SK-N-SH (cell line): ENCODE measurements around the gene LYPD5.

Experiments
- CTCF ChIP-seq: fragments of 200-600 bp; sonication (generic); IDR thresholded peaks from 2 replicates; pipeline ENCODE4 v1.6.1; 2017; ENCODE audit warnings: antibody characterized with exemption, mild to moderate bottlenecking, moderate library complexity
- EP300 ChIP-seq, 2 experiments: IDR thresholded peaks; 2 replicates each; pipeline versions ENCODE4 v1.4.0 to v1.6.1; 2012; ENCODE audit warnings: borderline replicate concordance in 1 of 2, low read depth in 1 of 2, low read length in 1 of 2
- MEF2A ChIP-seq: IDR thresholded peaks from 2 replicates; pipeline ENCODE4 v1.4.0; 2012; ENCODE audit warnings: low read depth, borderline replicate concordance
- NRF1 ChIP-seq: IDR thresholded peaks from 2 replicates; pipeline ENCODE4 v1.6.1; 2012; ENCODE audit warnings: low read depth, mild to moderate bottlenecking, low read length
- RXRA ChIP-seq: IDR thresholded peaks from 2 replicates; pipeline ENCODE4 v1.4.0; 2012; ENCODE audit warnings: low read depth, mild to moderate bottlenecking, borderline replicate concordance
- SMC3 ChIP-seq: IDR thresholded peaks from 2 replicates; pipeline ENCODE4 v1.6.1; 2012; ENCODE audit warnings: low read depth, low read length, improper control_type of control experiment
- TCF12 ChIP-seq: IDR thresholded peaks from 2 replicates; pipeline ENCODE4 v1.4.0; 2012
- TEAD4 ChIP-seq: IDR thresholded peaks from 2 replicates; pipeline ENCODE4 v1.4.0; 2012; ENCODE audit warnings: mild to moderate bottlenecking, borderline replicate concordance; ENCODE audit not compliant: insufficient read depth
- YY1 ChIP-seq: IDR thresholded peaks from 2 replicates; pipeline ENCODE4 v1.4.0; 2012; ENCODE audit warnings: low read depth, mild to moderate bottlenecking

GRCh38 chr19:43749152-43749551 lies 53.1 kb downstream of the LYPD5 start:
- TF ChIP-seq CTCF, result no peak
- TF ChIP-seq YY1, result no peak
- TF ChIP-seq SMC3, result no peak
- TF ChIP-seq MEF2A, result no peak
- no peak for TF ChIP-seq EP300 (IDR thresholded peaks at IDR 0.05; ENCODE audit: borderline replicate concordance in 1 of 2, low read depth in 1 of 2, low read length in 1 of 2)
- no peak for TF ChIP-seq NRF1
- no peak for TF ChIP-seq TCF12
- TF ChIP-seq TEAD4, result no peak
- no peak for TF ChIP-seq RXRA
